Measurements from ENCODE around the gene EHBP1L1.

EHBP1L1 gene

GRCh38 chr11:65548395-65548794 is 27.5 kb upstream of the EHBP1L1 start:
- ATAC-seq: no peak
- TF ChIP-seq RARB (CRISPR knock-in tag; IDR thresholded peaks at IDR 0.05): no peak
- no peak for TF ChIP-seq ZNF8 (CRISPR knock-in tag; IDR thresholded peaks at IDR 0.05)
- no peak for TF ChIP-seq ARNTL (CRISPR knock-in tag; IDR thresholded peaks at IDR 0.05; ENCODE audit: borderline replicate concordance, low read depth)
- no peak for TF ChIP-seq CSRNP3 (CRISPR knock-in tag; IDR thresholded peaks at IDR 0.05)
- no peak for TF ChIP-seq BACH2 (CRISPR knock-in tag; IDR thresholded peaks at IDR 0.05; ENCODE audit: borderline replicate concordance)
- no peak for TF ChIP-seq TSHZ2 (CRISPR knock-in tag; IDR thresholded peaks at IDR 0.05)
- no peak for TF ChIP-seq OSR1 (CRISPR knock-in tag; IDR thresholded peaks at IDR 0.05)
- TF ChIP-seq ZNF565 (CRISPR knock-in tag; conservative IDR thresholded peaks at IDR 0.05; ENCODE audit: low read depth): no peak
- no peak for TF ChIP-seq POU6F1 (CRISPR knock-in tag; IDR thresholded peaks at IDR 0.05; ENCODE audit: borderline replicate concordance, low read depth)
- TF ChIP-seq ESRRG (CRISPR knock-in tag; IDR thresholded peaks at IDR 0.05): no peak
- TF ChIP-seq PATZ1 (CRISPR knock-in tag; IDR thresholded peaks at IDR 0.05; ENCODE audit: borderline replicate concordance): no peak
- TF ChIP-seq CREB5 (CRISPR knock-in tag; IDR thresholded peaks at IDR 0.05; ENCODE audit: low read depth): no peak
- no peak for TF ChIP-seq TOX (CRISPR knock-in tag; IDR thresholded peaks at IDR 0.05; ENCODE audit: borderline replicate concordance)
- no peak for TF ChIP-seq ZC3H10 (CRISPR knock-in tag; IDR thresholded peaks at IDR 0.05)

- TF ChIP-seq CREB5 (CRISPR knock-in tag; IDR thresholded peaks at IDR 0.05; ENCODE audit: low read depth) (no peak), ISL1 (CRISPR knock-in tag; IDR thresholded peaks at IDR 0.05) (no peak), BACH2 (CRISPR knock-in tag; IDR thresholded peaks at IDR 0.05; ENCODE audit: borderline replicate concordance) (no peak), POU6F1 (CRISPR knock-in tag; IDR thresholded peaks at IDR 0.05; ENCODE audit: borderline replicate concordance, low read depth) (no peak), PPARA (CRISPR knock-in tag; IDR thresholded peaks at IDR 0.05; ENCODE audit: borderline replicate concordance) (no peak), PATZ1 (CRISPR knock-in tag; IDR thresholded peaks at IDR 0.05; ENCODE audit: borderline replicate concordance) (no peak), CSDC2 (CRISPR knock-in tag; IDR thresholded peaks at IDR 0.05) (no peak), RARB (CRISPR knock-in tag; IDR thresholded peaks at IDR 0.05) (no peak), ZNF8 (CRISPR knock-in tag; IDR thresholded peaks at IDR 0.05) (no peak), TSHZ2 (CRISPR knock-in tag; IDR thresholded peaks at IDR 0.05) (no peak)
- no peak for ATAC-seq
These were observed 26.8 kb upstream of the EHBP1L1 start for GRCh38 chr11:65549096-65549495.
